Measurements from ENCODE around the gene NRCAM.

Gene NRCAM

GRCh38 chr7:108231221-108231620 is 225.0 kb downstream of the NRCAM start:
- H3K9me3 ChIP-seq (replicated peaks; ENCODE audit: insufficient read depth, low read length): no peaks in the 10 kb centered on the region
- H3K27ac ChIP-seq (ENCODE audit: low read length): no peak overlapping the region
- TF ChIP-seq EZH2phosphoT487 (IDR thresholded peaks at IDR 0.05; ENCODE audit: low read length) (no peak), EZH2 (optimal IDR thresholded peaks at IDR 0.05; ENCODE audit: low read depth, low read length) (no peak)
- TF ChIP-seq, protein P1, sequence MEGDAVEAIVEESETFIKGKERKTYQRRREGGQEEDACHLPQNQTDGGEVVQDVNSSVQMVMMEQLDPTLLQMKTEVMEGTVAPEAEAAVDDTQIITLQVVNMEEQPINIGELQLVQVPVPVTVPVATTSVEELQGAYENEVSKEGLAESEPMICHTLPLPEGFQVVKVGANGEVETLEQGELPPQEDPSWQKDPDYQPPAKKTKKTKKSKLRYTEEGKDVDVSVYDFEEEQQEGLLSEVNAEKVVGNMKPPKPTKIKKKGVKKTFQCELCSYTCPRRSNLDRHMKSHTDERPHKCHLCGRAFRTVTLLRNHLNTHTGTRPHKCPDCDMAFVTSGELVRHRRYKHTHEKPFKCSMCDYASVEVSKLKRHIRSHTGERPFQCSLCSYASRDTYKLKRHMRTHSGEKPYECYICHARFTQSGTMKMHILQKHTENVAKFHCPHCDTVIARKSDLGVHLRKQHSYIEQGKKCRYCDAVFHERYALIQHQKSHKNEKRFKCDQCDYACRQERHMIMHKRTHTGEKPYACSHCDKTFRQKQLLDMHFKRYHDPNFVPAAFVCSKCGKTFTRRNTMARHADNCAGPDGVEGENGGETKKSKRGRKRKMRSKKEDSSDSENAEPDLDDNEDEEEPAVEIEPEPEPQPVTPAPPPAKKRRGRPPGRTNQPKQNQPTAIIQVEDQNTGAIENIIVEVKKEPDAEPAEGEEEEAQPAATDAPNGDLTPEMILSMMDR (IDR thresholded peaks at IDR 0.05; ENCODE audit: low read length): no peak

DNA sequence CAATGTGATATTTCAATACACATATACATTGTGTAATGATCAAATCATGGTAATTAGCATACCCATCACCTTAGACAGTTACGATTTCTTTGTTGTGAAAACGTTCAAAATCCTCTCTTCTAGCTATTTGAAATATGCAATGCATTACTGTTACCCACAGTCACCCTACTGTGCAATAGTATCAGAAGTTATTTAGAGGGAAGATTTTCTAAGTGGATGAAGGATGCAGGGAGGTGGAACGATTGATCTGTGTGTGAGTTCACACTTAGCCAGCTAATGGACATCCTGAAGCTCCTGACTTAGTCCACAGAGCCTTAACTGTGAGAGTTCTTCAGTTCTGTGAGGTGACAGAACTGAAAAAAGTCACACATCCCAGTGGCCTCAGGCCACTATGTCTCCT is 228.9 kb downstream of the NRCAM start:
- no peaks in the 10 kb centered on the region for H3K4me1 ChIP-seq (ENCODE audit: low read length)
- H3K4me2 ChIP-seq (ENCODE audit: low read depth, low read length): no peak overlapping the region
- H4K20me1 ChIP-seq (ENCODE audit: insufficient read depth, low read length): no peaks in the 10 kb centered on the region
- no peaks in the 10 kb centered on the region for H3K27me3 ChIP-seq (replicated peaks; ENCODE audit: insufficient read depth, low read length)
- TF ChIP-seq EZH2phosphoT487 (IDR thresholded peaks at IDR 0.05; ENCODE audit: low read length) (no peak), EZH2 (optimal IDR thresholded peaks at IDR 0.05; ENCODE audit: low read depth, low read length) (no peak)
- TF ChIP-seq, protein P1 (IDR thresholded peaks at IDR 0.05; ENCODE audit: low read length): no peak
- DNase-seq: no peak
- no peak overlapping the region for H2AFZ ChIP-seq (ENCODE audit: low read length)
- H3K9me3 ChIP-seq (replicated peaks; ENCODE audit: insufficient read depth, low read length): no peaks in the 10 kb centered on the region
- H3K9me2 ChIP-seq (replicated peaks; ENCODE audit: insufficient read depth, low read length): no peaks in the 10 kb centered on the region
- H3K4me3 ChIP-seq (ENCODE audit: low read length): no peak overlapping the region
- H3K79me2 ChIP-seq (ENCODE audit: low read length): no peaks in the 10 kb centered on the region
- H3K27ac ChIP-seq (ENCODE audit: low read length): no peak overlapping the region
- no peaks in the 10 kb centered on the region for H3K36me3 ChIP-seq (replicated peaks; ENCODE audit: insufficient read depth, low read length)
- H3K9ac ChIP-seq (ENCODE audit: low read length): no peak overlapping the region
- no peaks in the 10 kb centered on the region for H3F3A ChIP-seq (ENCODE audit: insufficient read depth, low read length)

More at GRCh38 chr7:108231221-108231620, 225.0 kb downstream of the NRCAM start:
- no peaks in the 10 kb centered on the region for H3K36me3 ChIP-seq (replicated peaks; ENCODE audit: insufficient read depth, low read length)
- no peak overlapping the region for H3K4me2 ChIP-seq (ENCODE audit: low read depth, low read length)
- peaks cover 9% of the 10 kb centered on the region for H3K4me1 ChIP-seq (ENCODE audit: low read length)
- no peak overlapping the region for H3K4me3 ChIP-seq (ENCODE audit: low read length)
- H4K20me1 ChIP-seq (ENCODE audit: insufficient read depth, low read length): no peaks in the 10 kb centered on the region
- no peaks in the 10 kb centered on the region for H3F3A ChIP-seq (ENCODE audit: insufficient read depth, low read length)
- no peak overlapping the region for H3K9ac ChIP-seq (ENCODE audit: low read length)
- no peaks in the 10 kb centered on the region for H3K27me3 ChIP-seq (replicated peaks; ENCODE audit: insufficient read depth, low read length)
- H3K9me2 ChIP-seq (replicated peaks; ENCODE audit: insufficient read depth, low read length): no peaks in the 10 kb centered on the region
- H2AFZ ChIP-seq (ENCODE audit: low read length): no peak overlapping the region
- no peak for DNase-seq
- H3K79me2 ChIP-seq (ENCODE audit: low read length): no peaks in the 10 kb centered on the region

- no peaks in the 10 kb centered on the region for H3K27me3 ChIP-seq (replicated peaks; ENCODE audit: insufficient read depth, low read length)
- no peaks in the 10 kb centered on the region for H3K79me2 ChIP-seq (ENCODE audit: low read length)
- no peak overlapping the region for H3K27ac ChIP-seq (ENCODE audit: low read length)
- H3K9me3 ChIP-seq (replicated peaks; ENCODE audit: insufficient read depth, low read length): no peaks in the 10 kb centered on the region
- no peaks in the 10 kb centered on the region for H3K9me2 ChIP-seq (replicated peaks; ENCODE audit: insufficient read depth, low read length)
- no peaks in the 10 kb centered on the region for H3K4me1 ChIP-seq (ENCODE audit: low read length)
- no peak overlapping the region for H2AFZ ChIP-seq (ENCODE audit: low read length)
- no peaks in the 10 kb centered on the region for H3F3A ChIP-seq (ENCODE audit: insufficient read depth, low read length)
- no peaks in the 10 kb centered on the region for H3K36me3 ChIP-seq (replicated peaks; ENCODE audit: insufficient read depth, low read length)
- no peak overlapping the region for H3K4me3 ChIP-seq (ENCODE audit: low read length)
- no peaks in the 10 kb centered on the region for H4K20me1 ChIP-seq (ENCODE audit: insufficient read depth, low read length)
- no peak overlapping the region for H3K4me2 ChIP-seq (ENCODE audit: low read depth, low read length)
- no peak overlapping the region for H3K9ac ChIP-seq (ENCODE audit: low read length)
- no peak for TF ChIP-seq EZH2phosphoT487 (IDR thresholded peaks at IDR 0.05; ENCODE audit: low read length)
- DNase-seq: no peak
These were observed 229.4 kb downstream of the NRCAM start for GRCh38 chr7:108226816-108227299.

GRCh38 chr7:108225531-108226181 is 230.6 kb downstream of the NRCAM start:
- no peaks in the 10 kb centered on the region for H3K9me3 ChIP-seq (replicated peaks; ENCODE audit: insufficient read depth, low read length)
- no peak overlapping the region for H3K9ac ChIP-seq (ENCODE audit: low read length)
- no peaks in the 10 kb centered on the region for H4K20me1 ChIP-seq (ENCODE audit: insufficient read depth, low read length)
- no peak overlapping the region for H3K4me3 ChIP-seq (ENCODE audit: low read length)
- no peak overlapping the region for H2AFZ ChIP-seq (ENCODE audit: low read length)
- no peaks in the 10 kb centered on the region for H3K27me3 ChIP-seq (replicated peaks; ENCODE audit: insufficient read depth, low read length)
- H3K36me3 ChIP-seq (replicated peaks; ENCODE audit: insufficient read depth, low read length): no peaks in the 10 kb centered on the region
- H3F3A ChIP-seq (ENCODE audit: insufficient read depth, low read length): no peaks in the 10 kb centered on the region
- no peaks in the 10 kb centered on the region for H3K9me2 ChIP-seq (replicated peaks; ENCODE audit: insufficient read depth, low read length)
- no peak for DNase-seq
- no peaks in the 10 kb centered on the region for H3K79me2 ChIP-seq (ENCODE audit: low read length)
- no peak overlapping the region for H3K4me2 ChIP-seq (ENCODE audit: low read depth, low read length)
- no peaks in the 10 kb centered on the region for H3K4me1 ChIP-seq (ENCODE audit: low read length)
- TF ChIP-seq, protein P1 (IDR thresholded peaks at IDR 0.05; ENCODE audit: low read length): no peak
- no peak for TF ChIP-seq EZH2 (optimal IDR thresholded peaks at IDR 0.05; ENCODE audit: low read depth, low read length)
- no peak for TF ChIP-seq EZH2phosphoT487 (IDR thresholded peaks at IDR 0.05; ENCODE audit: low read length)
- no peak overlapping the region for H3K27ac ChIP-seq (ENCODE audit: low read length)

Data from MM.1S (cell line).